Activated CD8-positive, alpha-beta T cell treated with anti-CD3 and anti-CD28 coated beads for 36 hours (primary cell): ENCODE data around the gene TMED6. TPM values are rescaled to one million over a fixed set of nuclear protein-coding genes. Genes with fewer than 3 reads are reported as not detected.

Experiments
- ATAC-seq: fragments of 200-7000 bp; cut with Tn5 transposase; one replicate; pipeline ENCODE4 v1.10.0; 2021; ENCODE audit warnings: mild to moderate bottlenecking, moderate library complexity
- CTCF ChIA-PET: fragments of 350-600 bp; sonication (Branson Sonifier 250); formaldehyde crosslinking; loops from one replicate; lab custom pipeline; 2021; ENCODE audit warnings: antibody characterized with exemption; lab: Charles Lee
- POLR2A ChIA-PET: fragments of 350-600 bp; sonication (Branson Sonifier 250); formaldehyde crosslinking; loops from one replicate; lab custom pipeline; 2021; ENCODE audit warnings: antibody characterized with exemption; lab: Charles Lee
- DNase-seq: peaks from one replicate; pipeline ENCODE4 v3.0.0-alpha.2; 2020
- H3K27ac Mint-ChIP-seq: one replicate; pipeline ENCODE4 v1.8.0; 2021; ENCODE audit warnings: mild to moderate bottlenecking, mixed read lengths
- H3K27me3 Mint-ChIP-seq: one replicate; pipeline ENCODE4 v1.8.0; 2021; ENCODE audit warnings: mixed read lengths
- H3K36me3 Mint-ChIP-seq: one replicate; pipeline ENCODE4 v1.8.0; 2021; ENCODE audit warnings: low read depth, mixed read lengths
- H3K4me1 Mint-ChIP-seq: one replicate; pipeline ENCODE4 v1.8.0; 2021; ENCODE audit warnings: low read depth, mixed read lengths
- H3K4me3 Mint-ChIP-seq: one replicate; pipeline ENCODE4 v1.8.0; 2021; ENCODE audit warnings: mild to moderate bottlenecking, moderate library complexity, mixed read lengths
- H3K9me3 Mint-ChIP-seq: one replicate; pipeline ENCODE4 v1.8.0; 2021; ENCODE audit warnings: mixed read lengths
- CTCF ChIP-seq: fragments of 200-600 bp; IDR thresholded peaks from one replicate; pipeline ENCODE4 v1.8.0; 2022; ENCODE audit warnings: antibody characterized with exemption, mild to moderate bottlenecking
- intact Hi-C: fragments of 100-400 bp; cut with micrococcal nuclease; formaldehyde crosslinking; loops from one replicate; pipeline ENCODE4 v1.10.0; 2022
- total RNA-seq, 2 experiments: library from RNA; stranded (reverse); gene quantifications; one replicate each; pipeline ENCODE4 v1.2.3, GENCODE V29; 2021

TMED6 gene
- total RNA-seq, 2 experiments from 2014 or later: 1.2 to 2.2 TPM

DNA sequence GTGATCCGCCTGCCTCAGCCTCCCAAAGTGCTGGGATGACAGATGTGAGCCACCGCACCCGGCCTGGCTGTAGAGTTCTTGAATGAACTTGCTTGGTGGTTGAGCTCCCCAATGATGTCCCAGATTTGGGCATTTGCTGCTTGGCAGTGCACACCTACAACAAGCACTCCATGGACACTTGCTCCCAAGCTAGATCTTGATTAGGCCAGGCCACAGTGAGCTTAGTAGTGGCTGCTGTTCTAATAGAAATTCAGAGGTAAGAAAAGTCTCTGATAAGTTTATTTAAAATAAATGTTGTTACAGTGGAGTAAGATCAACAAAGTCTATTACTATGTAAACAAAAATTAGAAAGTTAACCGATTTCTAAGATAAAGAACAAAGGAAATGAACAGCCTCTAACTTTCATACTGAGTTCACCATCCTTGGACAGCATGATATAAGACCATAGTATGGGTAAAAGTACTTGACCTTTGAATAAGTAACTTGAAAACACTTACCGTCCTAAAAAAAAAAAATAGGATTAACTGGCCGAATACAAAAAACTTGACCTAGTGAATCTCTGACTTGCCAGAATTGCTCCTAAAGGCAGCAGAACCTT lies 951 bp downstream of the TMED6 start:
- Mint-ChIP-seq H3K36me3 (peaks cover 21% of the 10 kb centered on the region), H3K4me3 (no peak overlapping the region), H3K27me3 (no peaks in the 10 kb centered on the region), H3K4me1 (peaks cover 6% of the 10 kb centered on the region), H3K27ac (no peak overlapping the region), H3K9me3 (no peaks in the 10 kb centered on the region)
- TF ChIP-seq CTCF: no peak
- ChIA-PET POLR2A (interaction anchor here (0.7 kb wide), 1 partner anchor 18 kb away, joined by 4 read pairs; no protein-coding TSS in a partner anchor), CTCF (interaction anchor here (0.7 to 2.9 kb wide), 2 partner anchors 9 to 831 kb away, joined by 3 to 8 read pairs; no protein-coding TSS in a partner anchor)
- DNase-seq (no peak), ATAC-seq (no peak)
- intact Hi-C loops: no loop called here

- H3K9me3 Mint-ChIP-seq: no peaks in the 10 kb centered on the region
- H3K27ac Mint-ChIP-seq: no peak overlapping the region
- peaks cover 9% of the 10 kb centered on the region for H3K4me1 Mint-ChIP-seq
- ATAC-seq (no peak), DNase-seq (no peak)
- H3K27me3 Mint-ChIP-seq: no peaks in the 10 kb centered on the region
- ChIA-PET CTCF (no interaction called here), POLR2A (no interaction called here)
- H3K4me3 Mint-ChIP-seq: no peak overlapping the region
- peaks cover 19% of the 10 kb centered on the region for H3K36me3 Mint-ChIP-seq
- no peak for TF ChIP-seq CTCF
- intact Hi-C loops: no loop called here
Observed at GRCh38 chr16:69349536-69349935, 2.0 kb downstream of the TMED6 start.

DNA sequence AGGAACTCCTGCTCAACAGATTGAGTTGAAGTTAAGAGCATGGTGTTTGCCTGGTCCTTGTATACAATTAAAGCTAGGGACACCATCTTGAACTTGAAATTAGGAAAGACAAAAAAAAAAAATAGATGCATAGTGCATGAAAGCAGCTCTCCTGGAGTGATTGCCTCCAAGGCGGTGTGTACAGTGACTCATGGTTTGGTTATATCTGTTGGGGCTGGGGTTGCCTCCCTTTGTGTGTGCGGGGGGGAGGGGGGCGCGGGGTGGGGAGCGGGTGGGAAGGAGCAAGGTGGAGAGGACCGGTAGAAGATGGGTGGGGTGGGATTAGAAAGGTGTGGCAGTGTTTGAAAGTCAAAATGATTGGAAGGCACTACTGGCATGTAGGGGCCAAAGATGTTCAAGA lies 3.4 kb downstream of the TMED6 start:
- Mint-ChIP-seq H3K36me3 (peaks cover 25% of the 10 kb centered on the region), H3K9me3 (no peaks in the 10 kb centered on the region), H3K4me3 (no peak overlapping the region), H3K27me3 (no peaks in the 10 kb centered on the region), H3K4me1 (peaks cover 12% of the 10 kb centered on the region), H3K27ac (no peak overlapping the region)
- CTCF ChIA-PET: no interaction called here
- POLR2A ChIA-PET: no interaction called here
- intact Hi-C loops: no loop called here
- ATAC-seq (no peak), DNase-seq (no peak)
- TF ChIP-seq CTCF: no peak

- POLR2A ChIA-PET: no interaction called here
- no peak for TF ChIP-seq CTCF
- H3K4me1 Mint-ChIP-seq: peaks cover 23% of the 10 kb centered on the region
- intact Hi-C loops: no loop called here
- no peak overlapping the region for H3K4me3 Mint-ChIP-seq
- ATAC-seq (no peak), DNase-seq (no peak)
- no peak overlapping the region for H3K27ac Mint-ChIP-seq
- no peaks in the 10 kb centered on the region for H3K9me3 Mint-ChIP-seq
- no peaks in the 10 kb centered on the region for H3K27me3 Mint-ChIP-seq
- CTCF ChIA-PET: interaction anchor here (0.9 kb wide), 1 partner anchor 8 kb away, joined by 3 read pairs; no protein-coding TSS in a partner anchor
- H3K36me3 Mint-ChIP-seq: peaks cover 29% of the 10 kb centered on the region
Observed at GRCh38 chr16:69346683-69347082, 4.9 kb downstream of the TMED6 start.

DNA sequence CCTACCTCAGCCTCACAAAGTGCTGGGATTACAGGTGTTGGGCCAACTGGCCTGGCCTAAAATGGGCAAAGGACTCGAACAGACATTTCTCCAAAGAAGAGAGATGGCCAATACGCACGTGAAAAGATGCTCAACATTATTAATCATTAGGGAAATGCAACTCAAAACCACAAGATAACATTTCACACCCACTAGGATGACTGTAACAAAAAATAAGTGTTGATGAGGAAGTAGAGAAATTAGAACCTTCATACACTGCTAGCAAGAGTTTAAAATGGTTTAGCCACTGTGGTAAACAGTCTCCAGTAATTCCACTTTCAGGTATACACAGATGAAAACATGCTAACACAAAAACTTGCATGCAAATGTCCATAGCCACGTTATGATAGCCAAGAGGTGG lies 5.7 kb downstream of the TMED6 start:
- ChIA-PET CTCF (no interaction called here), POLR2A (no interaction called here)
- Mint-ChIP-seq H3K36me3 (peaks cover 37% of the 10 kb centered on the region), H3K27me3 (no peaks in the 10 kb centered on the region), H3K4me1 (peaks cover 30% of the 10 kb centered on the region), H3K9me3 (no peaks in the 10 kb centered on the region), H3K4me3 (no peak overlapping the region), H3K27ac (no peak overlapping the region)
- intact Hi-C loops: no loop called here
- DNase-seq: no peak
- TF ChIP-seq CTCF: no peak
- ATAC-seq: no peak
